ENCODE data around the gene IL36G. TPM values are rescaled to one million over a fixed set of nuclear protein-coding genes. Genes with fewer than 3 reads are reported as not detected.
A peak's percentile ranks its signal among the peaks of the same experiment; 100 is the strongest.

IL36G gene
- total and polyA plus RNA-seq, 9 of the 15 experiments (the other 6 are each of a cell fraction or from before 2014, with no cell fraction given) = not detected

DNA sequence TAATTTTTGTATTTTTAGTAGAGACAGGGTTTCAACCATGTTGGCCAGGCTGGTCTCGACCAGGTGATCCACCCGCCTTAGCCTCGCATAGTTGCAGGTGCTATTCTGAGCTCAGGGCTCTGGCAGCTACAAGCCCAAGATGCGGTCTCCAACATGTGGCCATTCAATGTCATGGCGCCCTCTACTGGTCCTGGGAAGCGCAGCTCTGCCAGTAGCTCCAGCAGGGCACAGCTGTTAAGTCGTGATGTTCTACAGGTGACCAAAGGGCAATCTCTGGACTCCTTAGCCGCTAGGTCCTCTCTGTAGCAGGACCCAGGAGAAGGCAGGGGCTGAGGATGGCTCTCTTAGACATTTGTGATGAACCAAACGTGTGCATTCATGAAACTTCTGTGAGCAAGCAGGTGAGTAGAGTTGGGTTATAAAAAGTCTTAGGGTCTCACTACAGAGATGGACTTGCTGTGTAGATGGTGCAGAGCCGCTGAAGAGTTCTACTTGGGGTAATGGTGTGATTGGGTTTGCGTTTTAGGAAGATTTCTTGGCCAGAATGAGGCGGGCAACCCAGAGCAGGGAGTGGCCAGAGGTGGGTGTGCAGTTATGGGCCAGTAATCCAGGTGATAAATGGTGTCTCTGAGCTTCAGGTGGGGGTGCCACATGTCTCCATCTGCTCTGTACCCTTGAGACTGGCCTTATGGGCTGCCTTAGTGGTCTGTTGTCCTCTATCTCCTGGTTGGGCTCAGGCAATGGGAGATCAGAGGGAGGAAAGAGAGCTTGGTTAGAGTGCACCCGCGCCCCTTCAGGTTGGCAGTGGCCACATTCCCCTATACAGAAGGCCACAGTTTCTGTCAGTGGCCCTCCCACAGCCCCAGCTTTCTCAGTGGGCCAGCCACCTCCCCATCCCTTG lies 35.8 kb upstream of the IL36G start (continued):
- TF ChIP-seq RB1 (IDR thresholded peaks at IDR 0.05; ENCODE audit: low read depth) = 0 out of 2 replicates have a peak, but pooled peaks have one; percentile 54
- TF ChIP-seq, protein P1, sequence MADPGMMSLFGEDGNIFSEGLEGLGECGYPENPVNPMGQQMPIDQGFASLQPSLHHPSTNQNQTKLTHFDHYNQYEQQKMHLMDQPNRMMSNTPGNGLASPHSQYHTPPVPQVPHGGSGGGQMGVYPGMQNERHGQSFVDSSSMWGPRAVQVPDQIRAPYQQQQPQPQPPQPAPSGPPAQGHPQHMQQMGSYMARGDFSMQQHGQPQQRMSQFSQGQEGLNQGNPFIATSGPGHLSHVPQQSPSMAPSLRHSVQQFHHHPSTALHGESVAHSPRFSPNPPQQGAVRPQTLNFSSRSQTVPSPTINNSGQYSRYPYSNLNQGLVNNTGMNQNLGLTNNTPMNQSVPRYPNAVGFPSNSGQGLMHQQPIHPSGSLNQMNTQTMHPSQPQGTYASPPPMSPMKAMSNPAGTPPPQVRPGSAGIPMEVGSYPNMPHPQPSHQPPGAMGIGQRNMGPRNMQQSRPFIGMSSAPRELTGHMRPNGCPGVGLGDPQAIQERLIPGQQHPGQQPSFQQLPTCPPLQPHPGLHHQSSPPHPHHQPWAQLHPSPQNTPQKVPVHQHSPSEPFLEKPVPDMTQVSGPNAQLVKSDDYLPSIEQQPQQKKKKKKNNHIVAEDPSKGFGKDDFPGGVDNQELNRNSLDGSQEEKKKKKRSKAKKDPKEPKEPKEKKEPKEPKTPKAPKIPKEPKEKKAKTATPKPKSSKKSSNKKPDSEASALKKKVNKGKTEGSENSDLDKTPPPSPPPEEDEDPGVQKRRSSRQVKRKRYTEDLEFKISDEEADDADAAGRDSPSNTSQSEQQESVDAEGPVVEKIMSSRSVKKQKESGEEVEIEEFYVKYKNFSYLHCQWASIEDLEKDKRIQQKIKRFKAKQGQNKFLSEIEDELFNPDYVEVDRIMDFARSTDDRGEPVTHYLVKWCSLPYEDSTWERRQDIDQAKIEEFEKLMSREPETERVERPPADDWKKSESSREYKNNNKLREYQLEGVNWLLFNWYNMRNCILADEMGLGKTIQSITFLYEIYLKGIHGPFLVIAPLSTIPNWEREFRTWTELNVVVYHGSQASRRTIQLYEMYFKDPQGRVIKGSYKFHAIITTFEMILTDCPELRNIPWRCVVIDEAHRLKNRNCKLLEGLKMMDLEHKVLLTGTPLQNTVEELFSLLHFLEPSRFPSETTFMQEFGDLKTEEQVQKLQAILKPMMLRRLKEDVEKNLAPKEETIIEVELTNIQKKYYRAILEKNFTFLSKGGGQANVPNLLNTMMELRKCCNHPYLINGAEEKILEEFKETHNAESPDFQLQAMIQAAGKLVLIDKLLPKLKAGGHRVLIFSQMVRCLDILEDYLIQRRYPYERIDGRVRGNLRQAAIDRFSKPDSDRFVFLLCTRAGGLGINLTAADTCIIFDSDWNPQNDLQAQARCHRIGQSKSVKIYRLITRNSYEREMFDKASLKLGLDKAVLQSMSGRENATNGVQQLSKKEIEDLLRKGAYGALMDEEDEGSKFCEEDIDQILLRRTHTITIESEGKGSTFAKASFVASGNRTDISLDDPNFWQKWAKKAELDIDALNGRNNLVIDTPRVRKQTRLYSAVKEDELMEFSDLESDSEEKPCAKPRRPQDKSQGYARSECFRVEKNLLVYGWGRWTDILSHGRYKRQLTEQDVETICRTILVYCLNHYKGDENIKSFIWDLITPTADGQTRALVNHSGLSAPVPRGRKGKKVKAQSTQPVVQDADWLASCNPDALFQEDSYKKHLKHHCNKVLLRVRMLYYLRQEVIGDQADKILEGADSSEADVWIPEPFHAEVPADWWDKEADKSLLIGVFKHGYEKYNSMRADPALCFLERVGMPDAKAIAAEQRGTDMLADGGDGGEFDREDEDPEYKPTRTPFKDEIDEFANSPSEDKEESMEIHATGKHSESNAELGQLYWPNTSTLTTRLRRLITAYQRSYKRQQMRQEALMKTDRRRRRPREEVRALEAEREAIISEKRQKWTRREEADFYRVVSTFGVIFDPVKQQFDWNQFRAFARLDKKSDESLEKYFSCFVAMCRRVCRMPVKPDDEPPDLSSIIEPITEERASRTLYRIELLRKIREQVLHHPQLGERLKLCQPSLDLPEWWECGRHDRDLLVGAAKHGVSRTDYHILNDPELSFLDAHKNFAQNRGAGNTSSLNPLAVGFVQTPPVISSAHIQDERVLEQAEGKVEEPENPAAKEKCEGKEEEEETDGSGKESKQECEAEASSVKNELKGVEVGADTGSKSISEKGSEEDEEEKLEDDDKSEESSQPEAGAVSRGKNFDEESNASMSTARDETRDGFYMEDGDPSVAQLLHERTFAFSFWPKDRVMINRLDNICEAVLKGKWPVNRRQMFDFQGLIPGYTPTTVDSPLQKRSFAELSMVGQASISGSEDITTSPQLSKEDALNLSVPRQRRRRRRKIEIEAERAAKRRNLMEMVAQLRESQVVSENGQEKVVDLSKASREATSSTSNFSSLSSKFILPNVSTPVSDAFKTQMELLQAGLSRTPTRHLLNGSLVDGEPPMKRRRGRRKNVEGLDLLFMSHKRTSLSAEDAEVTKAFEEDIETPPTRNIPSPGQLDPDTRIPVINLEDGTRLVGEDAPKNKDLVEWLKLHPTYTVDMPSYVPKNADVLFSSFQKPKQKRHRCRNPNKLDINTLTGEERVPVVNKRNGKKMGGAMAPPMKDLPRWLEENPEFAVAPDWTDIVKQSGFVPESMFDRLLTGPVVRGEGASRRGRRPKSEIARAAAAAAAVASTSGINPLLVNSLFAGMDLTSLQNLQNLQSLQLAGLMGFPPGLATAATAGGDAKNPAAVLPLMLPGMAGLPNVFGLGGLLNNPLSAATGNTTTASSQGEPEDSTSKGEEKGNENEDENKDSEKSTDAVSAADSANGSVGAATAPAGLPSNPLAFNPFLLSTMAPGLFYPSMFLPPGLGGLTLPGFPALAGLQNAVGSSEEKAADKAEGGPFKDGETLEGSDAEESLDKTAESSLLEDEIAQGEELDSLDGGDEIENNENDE (IDR thresholded peaks at IDR 0.05; ENCODE audit: low read depth, low read length) = no peak
- peak; percentile 82 to 91 for TF ChIP-seq RAD21 (CRISPR knock-in tag; conservative IDR thresholded peaks at IDR 0.05 in 1 of 2, IDR thresholded peaks at IDR 0.05 in 1 of 2)
- TF ChIP-seq, protein P2, sequence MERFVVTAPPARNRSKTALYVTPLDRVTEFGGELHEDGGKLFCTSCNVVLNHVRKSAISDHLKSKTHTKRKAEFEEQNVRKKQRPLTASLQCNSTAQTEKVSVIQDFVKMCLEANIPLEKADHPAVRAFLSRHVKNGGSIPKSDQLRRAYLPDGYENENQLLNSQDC (CRISPR knock-in tag; IDR thresholded peaks at IDR 0.05) = no peak
- TF ChIP-seq, protein P3, sequence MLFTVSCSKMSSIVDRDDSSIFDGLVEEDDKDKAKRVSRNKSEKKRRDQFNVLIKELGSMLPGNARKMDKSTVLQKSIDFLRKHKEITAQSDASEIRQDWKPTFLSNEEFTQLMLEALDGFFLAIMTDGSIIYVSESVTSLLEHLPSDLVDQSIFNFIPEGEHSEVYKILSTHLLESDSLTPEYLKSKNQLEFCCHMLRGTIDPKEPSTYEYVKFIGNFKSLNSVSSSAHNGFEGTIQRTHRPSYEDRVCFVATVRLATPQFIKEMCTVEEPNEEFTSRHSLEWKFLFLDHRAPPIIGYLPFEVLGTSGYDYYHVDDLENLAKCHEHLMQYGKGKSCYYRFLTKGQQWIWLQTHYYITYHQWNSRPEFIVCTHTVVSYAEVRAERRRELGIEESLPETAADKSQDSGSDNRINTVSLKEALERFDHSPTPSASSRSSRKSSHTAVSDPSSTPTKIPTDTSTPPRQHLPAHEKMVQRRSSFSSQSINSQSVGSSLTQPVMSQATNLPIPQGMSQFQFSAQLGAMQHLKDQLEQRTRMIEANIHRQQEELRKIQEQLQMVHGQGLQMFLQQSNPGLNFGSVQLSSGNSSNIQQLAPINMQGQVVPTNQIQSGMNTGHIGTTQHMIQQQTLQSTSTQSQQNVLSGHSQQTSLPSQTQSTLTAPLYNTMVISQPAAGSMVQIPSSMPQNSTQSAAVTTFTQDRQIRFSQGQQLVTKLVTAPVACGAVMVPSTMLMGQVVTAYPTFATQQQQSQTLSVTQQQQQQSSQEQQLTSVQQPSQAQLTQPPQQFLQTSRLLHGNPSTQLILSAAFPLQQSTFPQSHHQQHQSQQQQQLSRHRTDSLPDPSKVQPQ (CRISPR knock-in tag; IDR thresholded peaks at IDR 0.05; ENCODE audit: borderline replicate concordance) = no peak
- no peak for TF ChIP-seq CHD4 (IDR thresholded peaks at IDR 0.05; ENCODE audit: insufficient read depth, insufficient replicate concordance, low read depth, low read length, poor library complexity, severe bottlenecking)
- TF ChIP-seq BRCA1 (IDR thresholded peaks at IDR 0.05) = no peak
- TF ChIP-seq BRCA1 (CRISPR knock-in tag; IDR thresholded peaks at IDR 0.05) = no peak
- TF ChIP-seq DNMT1 (IDR thresholded peaks at IDR 0.05) = no peak
- TF ChIP-seq, protein P4, sequence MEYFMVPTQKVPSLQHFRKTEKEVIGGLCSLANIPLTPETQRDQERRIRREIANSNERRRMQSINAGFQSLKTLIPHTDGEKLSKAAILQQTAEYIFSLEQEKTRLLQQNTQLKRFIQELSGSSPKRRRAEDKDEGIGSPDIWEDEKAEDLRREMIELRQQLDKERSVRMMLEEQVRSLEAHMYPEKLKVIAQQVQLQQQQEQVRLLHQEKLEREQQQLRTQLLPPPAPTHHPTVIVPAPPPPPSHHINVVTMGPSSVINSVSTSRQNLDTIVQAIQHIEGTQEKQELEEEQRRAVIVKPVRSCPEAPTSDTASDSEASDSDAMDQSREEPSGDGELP (CRISPR knock-in tag; IDR thresholded peaks at IDR 0.05; ENCODE audit: borderline replicate concordance) = peak; percentile 92

All from K562 (cell line).